Measurements from ENCODE around the gene HOGA1.

DNA sequence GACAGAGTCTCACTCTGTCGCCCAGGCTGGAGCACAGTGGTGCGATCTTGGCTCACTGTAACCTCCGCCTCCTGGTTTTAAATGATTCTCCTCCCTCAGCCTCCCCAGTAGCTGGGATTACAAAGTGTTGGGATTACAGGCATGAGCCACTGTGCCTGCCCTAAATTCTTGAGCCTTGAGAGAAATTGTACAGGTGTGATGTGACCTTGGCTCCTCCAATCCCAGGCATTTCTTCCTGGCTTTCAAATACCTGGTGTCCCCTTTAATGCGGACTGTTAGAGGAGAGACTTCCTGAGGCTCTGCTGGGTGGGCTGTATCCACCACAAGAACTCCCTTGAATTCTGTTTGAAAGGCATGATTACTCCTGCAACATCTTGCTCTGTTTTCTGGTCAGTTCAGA is 34.1 kb downstream of the HOGA1 start:
- TF ChIP-seq, protein P1, sequence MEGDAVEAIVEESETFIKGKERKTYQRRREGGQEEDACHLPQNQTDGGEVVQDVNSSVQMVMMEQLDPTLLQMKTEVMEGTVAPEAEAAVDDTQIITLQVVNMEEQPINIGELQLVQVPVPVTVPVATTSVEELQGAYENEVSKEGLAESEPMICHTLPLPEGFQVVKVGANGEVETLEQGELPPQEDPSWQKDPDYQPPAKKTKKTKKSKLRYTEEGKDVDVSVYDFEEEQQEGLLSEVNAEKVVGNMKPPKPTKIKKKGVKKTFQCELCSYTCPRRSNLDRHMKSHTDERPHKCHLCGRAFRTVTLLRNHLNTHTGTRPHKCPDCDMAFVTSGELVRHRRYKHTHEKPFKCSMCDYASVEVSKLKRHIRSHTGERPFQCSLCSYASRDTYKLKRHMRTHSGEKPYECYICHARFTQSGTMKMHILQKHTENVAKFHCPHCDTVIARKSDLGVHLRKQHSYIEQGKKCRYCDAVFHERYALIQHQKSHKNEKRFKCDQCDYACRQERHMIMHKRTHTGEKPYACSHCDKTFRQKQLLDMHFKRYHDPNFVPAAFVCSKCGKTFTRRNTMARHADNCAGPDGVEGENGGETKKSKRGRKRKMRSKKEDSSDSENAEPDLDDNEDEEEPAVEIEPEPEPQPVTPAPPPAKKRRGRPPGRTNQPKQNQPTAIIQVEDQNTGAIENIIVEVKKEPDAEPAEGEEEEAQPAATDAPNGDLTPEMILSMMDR (IDR thresholded peaks at IDR 0.05), result no peak
- no peak for TF ChIP-seq POLR2A (IDR thresholded peaks at IDR 0.05)

Data from testis (tissue), 2 donors.